GM10266 (cell line): ENCODE data around the gene INAFM2.

Experiments
- DNase-seq: peaks from one replicate; pipeline ENCODE4 v3.0.0; 2012; ENCODE audit errors: extremely low spot score
- TF ChIP-seq, protein P1 (sequence below): IDR thresholded peaks from 2 replicates; pipeline ENCODE4 v1.5.1; 2012; ENCODE audit warnings: mild to moderate bottlenecking, low read depth; ENCODE audit not compliant: control insufficient read depth, insufficient read depth; ENCODE audit errors: missing control alignments

INAFM2 gene

DNA sequence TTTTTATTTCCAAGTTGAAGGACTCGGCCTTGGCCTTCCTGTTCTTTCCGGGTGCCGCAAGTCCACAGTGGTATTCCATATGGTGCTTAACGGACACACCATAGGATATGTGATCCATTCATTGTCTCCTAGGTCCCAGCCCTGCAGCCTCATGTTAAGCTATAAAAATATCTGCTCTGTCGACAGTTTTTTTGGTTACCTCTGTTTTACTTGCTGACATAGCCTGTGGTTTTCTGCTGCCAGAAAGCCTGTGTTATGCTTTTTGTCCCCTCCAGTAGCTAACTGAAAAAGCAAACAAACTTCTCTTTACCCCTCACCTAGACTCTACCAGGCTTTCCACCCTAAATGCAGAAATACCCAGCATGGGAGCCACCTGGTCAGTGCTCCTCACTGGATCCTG, 5.3 kb downstream of the INAFM2 start:
- no peak for DNase-seq
- TF ChIP-seq, protein P1, sequence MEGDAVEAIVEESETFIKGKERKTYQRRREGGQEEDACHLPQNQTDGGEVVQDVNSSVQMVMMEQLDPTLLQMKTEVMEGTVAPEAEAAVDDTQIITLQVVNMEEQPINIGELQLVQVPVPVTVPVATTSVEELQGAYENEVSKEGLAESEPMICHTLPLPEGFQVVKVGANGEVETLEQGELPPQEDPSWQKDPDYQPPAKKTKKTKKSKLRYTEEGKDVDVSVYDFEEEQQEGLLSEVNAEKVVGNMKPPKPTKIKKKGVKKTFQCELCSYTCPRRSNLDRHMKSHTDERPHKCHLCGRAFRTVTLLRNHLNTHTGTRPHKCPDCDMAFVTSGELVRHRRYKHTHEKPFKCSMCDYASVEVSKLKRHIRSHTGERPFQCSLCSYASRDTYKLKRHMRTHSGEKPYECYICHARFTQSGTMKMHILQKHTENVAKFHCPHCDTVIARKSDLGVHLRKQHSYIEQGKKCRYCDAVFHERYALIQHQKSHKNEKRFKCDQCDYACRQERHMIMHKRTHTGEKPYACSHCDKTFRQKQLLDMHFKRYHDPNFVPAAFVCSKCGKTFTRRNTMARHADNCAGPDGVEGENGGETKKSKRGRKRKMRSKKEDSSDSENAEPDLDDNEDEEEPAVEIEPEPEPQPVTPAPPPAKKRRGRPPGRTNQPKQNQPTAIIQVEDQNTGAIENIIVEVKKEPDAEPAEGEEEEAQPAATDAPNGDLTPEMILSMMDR = no peak

DNA sequence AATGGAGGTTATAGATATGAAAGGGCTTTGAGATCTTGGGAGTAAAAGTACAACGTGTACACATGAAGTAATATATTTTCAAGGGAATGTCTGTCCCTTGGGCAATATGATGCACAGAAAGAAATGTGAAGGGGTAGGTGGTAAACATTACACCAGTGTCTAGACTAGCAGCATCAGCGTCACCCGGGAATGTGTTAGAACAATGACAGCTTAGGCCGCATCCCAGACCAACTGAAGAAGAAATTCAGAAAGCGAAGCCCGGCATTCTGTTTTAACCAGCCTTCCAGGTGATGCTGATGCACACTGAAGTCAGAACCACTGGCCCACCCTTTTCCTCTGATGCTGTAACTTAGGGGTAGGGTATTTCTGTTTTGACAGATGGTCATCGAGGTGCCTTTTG, 6.3 kb downstream of the INAFM2 start:
- no peak for DNase-seq
- TF ChIP-seq, protein P1 = no peak

- DNase-seq = no peak
- TF ChIP-seq, protein P1 = no peak
These were observed 6.9 kb downstream of the INAFM2 start for GRCh38 chr15:40330368-40330836.

DNA sequence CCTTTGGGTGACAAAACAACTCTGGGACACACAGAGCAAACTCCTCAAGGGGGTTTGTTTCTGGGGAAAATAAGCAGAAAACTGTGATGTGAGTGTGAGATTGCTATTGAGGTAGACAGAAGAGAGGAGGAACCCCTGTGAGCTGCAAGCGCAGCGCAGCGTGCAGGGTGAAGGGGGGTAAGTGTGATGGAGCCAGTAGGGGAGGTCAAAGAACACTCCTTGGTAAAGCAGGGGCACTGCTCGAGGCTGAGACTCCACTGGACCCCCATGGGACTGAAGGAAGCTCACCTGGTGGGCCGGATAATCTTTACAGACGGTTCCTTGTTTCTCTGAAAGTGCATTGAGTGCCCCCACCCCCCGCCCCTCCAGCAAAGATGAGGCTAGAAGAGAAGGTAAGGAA, 7.5 kb downstream of the INAFM2 start:
- TF ChIP-seq, protein P1 = no peak

GRCh38 chr15:40331637-40332036, 8.1 kb downstream of the INAFM2 start:
- no peak for DNase-seq
- TF ChIP-seq, protein P1 = no peak

More for the DNA sequence above, 7.5 kb downstream of the INAFM2 start:
- DNase-seq = no peak

GRCh38 chr15:40332113-40332781, 8.8 kb downstream of the INAFM2 start:
- TF ChIP-seq, protein P1 = no peak
- DNase-seq = no peak

DNA sequence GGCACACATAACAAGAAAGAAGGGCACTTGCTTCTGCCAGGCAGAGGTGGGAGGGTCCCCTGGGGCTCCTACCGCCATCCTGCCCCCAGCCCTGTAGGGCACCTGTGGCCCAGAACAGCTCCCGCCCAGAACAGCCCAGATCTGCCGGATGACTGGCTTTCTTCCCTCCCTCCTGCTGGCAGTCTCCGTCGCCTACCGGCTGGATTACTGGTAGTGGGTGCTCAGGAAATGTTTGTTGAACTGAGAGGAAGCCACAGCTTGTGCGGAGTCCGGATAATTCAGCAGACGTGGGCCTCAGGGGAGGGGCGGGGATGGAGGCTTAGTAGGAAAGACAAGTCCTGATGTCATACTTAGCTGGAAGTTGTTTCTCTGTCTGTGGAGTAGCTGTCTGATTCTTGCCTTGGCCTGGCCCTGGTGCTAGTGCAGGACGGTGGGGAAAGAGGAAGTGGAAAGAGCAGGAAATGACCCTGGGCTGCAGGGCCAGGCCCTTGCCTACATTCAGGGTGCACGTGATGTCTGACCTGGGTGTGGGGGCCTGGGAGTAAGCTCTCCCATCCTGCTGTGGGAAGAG, 10.5 kb downstream of the INAFM2 start:
- no peak for DNase-seq
- TF ChIP-seq, protein P1 = no peak
